HepG2 (cell line): Measurements from ENCODE around the gene TTLL12. TPM values are rescaled to one million over a fixed set of nuclear protein-coding genes. Genes with fewer than 3 reads are reported as not detected.

ENCODE experiments used
- ATAC-seq: fragments of 200-7000 bp; cut with Tn5 transposase; 3 replicates; pipeline ENCODE4 v1.9.1; 2020; ENCODE audit warnings: mild to moderate bottlenecking, moderate library complexity
- BruUV-seq: library from RNA; stranded (reverse); fragments of 400-500 nt; replicated peaks from 2 replicates; lab custom pipeline; 2021; lab: Mats Ljungman, UMichigan
- CTCF ChIA-PET: fragments of 300-600 bp; formaldehyde crosslinking; extraction: SDS; loops from one replicate; lab custom pipeline; 2021; ENCODE audit warnings: low total read pairs, inconsistent platforms, low intra/inter-chr PET ratio; lab: Yijun Ruan, JAX
- POLR2A ChIA-PET: fragments of 350-600 bp; sonication (Branson Sonifier 250); formaldehyde crosslinking; loops from one replicate; lab custom pipeline; 2020; ENCODE audit warnings: antibody characterized with exemption, inconsistent platforms; lab: Yijun Ruan, JAX
- DNase-seq: peaks from one replicate; pipeline ENCODE4 v3.0.0-alpha.2; 2015; ENCODE audit warnings: low spot score
- FAIRE-seq: peaks from 3 replicates; lab custom pipeline; 2011; peaks lifted over from hg19 to GRCh38; lab: Jason Lieb, UNC
- H2AFZ ChIP-seq: one replicate; pipeline ENCODE4 v1.6.1; 2011; ENCODE audit warnings: low read length, inconsistent platforms
- H3K27ac ChIP-seq: fragments of 300-600 bp; 3 replicates; pipeline ENCODE4 v1.8.0; 2011; ENCODE audit warnings: mixed run types, mild to moderate bottlenecking, mixed read lengths, low read length, inconsistent platforms; ENCODE audit not compliant: insufficient read depth; ENCODE audit errors: extremely low read length
- H3K27me3 ChIP-seq, 2 experiments: fragments of 200-600 bp in 1 of 2; 2 replicates in 1 of 2; 3 replicates in 1 of 2; pipeline versions ENCODE4 v1.6.0 to v1.8.0; 2011; ENCODE audit warnings: low read length in 2 of 2, mild to moderate bottlenecking in 2 of 2, moderate library complexity in 2 of 2, inconsistent platforms in 1 of 2; ENCODE audit not compliant: insufficient read depth in 2 of 2, control insufficient read depth in 1 of 2
- H3K36me3 ChIP-seq, 2 experiments: fragments of 200-600 bp in 1 of 2; replicated peaks in 1 of 2; 2 replicates in 1 of 2; 3 replicates in 1 of 2; pipeline versions ENCODE4 v1.5.1 to v1.8.0; 2011; ENCODE audit warnings: low read length in 2 of 2, inconsistent platforms in 1 of 2; ENCODE audit not compliant: insufficient read depth in 2 of 2, control insufficient read depth in 1 of 2
- H3K4me1 ChIP-seq: 2 replicates; pipeline ENCODE4 v1.5.1; 2012; ENCODE audit warnings: low read length, inconsistent platforms; ENCODE audit not compliant: insufficient read depth
- H3K4me2 ChIP-seq: 2 replicates; pipeline ENCODE4 v1.6.0; 2011; ENCODE audit warnings: low read depth, low read length, inconsistent platforms
- H3K4me3 ChIP-seq, 3 experiments: fragments of 200-600 bp in 1 of 3; sonication (generic), shearing (Covaris generic) in 1 of 3; replicated peaks in 1 of 3; 2 replicates each; pipeline ENCODE4 v1.5.1; 2011 to 2016; ENCODE audit warnings: low read length in 3 of 3, inconsistent platforms in 2 of 3, low read depth in 2 of 3, mild to moderate bottlenecking in 2 of 3, control low read depth in 1 of 3, mixed read lengths in 1 of 3; ENCODE audit not compliant: insufficient read depth in 1 of 3
- H3K79me2 ChIP-seq: one replicate; pipeline ENCODE4 v1.6.1; 2011; ENCODE audit warnings: low read length, inconsistent platforms; ENCODE audit not compliant: insufficient read depth
- H3K9ac ChIP-seq: 2 replicates; pipeline ENCODE4 v1.6.0; 2011; ENCODE audit warnings: mild to moderate bottlenecking, low read depth, low read length, inconsistent platforms; ENCODE audit not compliant: insufficient read depth
- H3K9me3 ChIP-seq: 2 replicates; pipeline ENCODE4 v1.5.1; 2012; ENCODE audit warnings: mild to moderate bottlenecking, low read length
- H4K20me1 ChIP-seq: 2 replicates; pipeline ENCODE4 v1.6.0; 2011; ENCODE audit warnings: inconsistent platforms, mild to moderate bottlenecking, low read length, moderate library complexity; ENCODE audit not compliant: insufficient read depth
- SSRP1 ChIP-seq: IDR thresholded peaks from 2 replicates; pipeline ENCODE4 v1.6.1; 2016; ENCODE audit warnings: control low read depth
- ZFP1 ChIP-seq: IDR thresholded peaks from 2 replicates; pipeline ENCODE4 v1.6.1; 2016
- ZNF75D ChIP-seq: sonication (generic); formaldehyde crosslinking; IDR thresholded peaks from 2 replicates; pipeline ENCODE4 v1.8.1; 2023; ENCODE audit warnings: missing genetic modification reagents, mild to moderate bottlenecking, borderline replicate concordance
- WGBS: methylation state at CpG from one replicate; pipeline ENCODE4 v1.1.6; 2017; ENCODE audit warnings: low lambda C conversion rate; 5-methylcytosine and 5-hydroxymethylcytosine counted together
- in situ Hi-C: cut with HindIII; loops from 2 replicates; pipeline ENCODE4 v1.10.0; 2017; ENCODE audit warnings: low pct_unique_long_range_greater_than_20kb; ENCODE audit not compliant: extremely low pct_ligation_motif_present
- intact Hi-C: fragments of 100-400 bp; cut with micrococcal nuclease; formaldehyde crosslinking; loops from one replicate; pipeline ENCODE4 v1.10.0; 2022; ENCODE audit not compliant: unreplicated experiment
- polyA plus RNA-seq, 8 experiments: library from polyadenylated mRNA; depleted of rRNA in 3 of 8; stranded (reverse) in 7 of 8; unstranded in 1 of 8; fragments of >200 nt; fragmentation: Illumina TruSeq in 4 of 8; extraction: Trizol in 4 of 8; gene quantifications; 2 replicates each; pipeline versions ENCODE4 v1.2.1 to v1.2.3, GENCODE V29; 2011 to 2016; ENCODE audit warnings: low read depth in 4 of 8, missing spikeins in 1 of 8, mixed read lengths in 1 of 8; ENCODE audit not compliant: insufficient read depth in 1 of 8
- total RNA-seq, 5 experiments: library from RNA; depleted of rRNA; stranded (reverse); fragments of >200 nt; fragmentation: Illumina TruSeq; extraction: Trizol; gene quantifications; 2 replicates each; pipeline ENCODE4 v1.2.3, GENCODE V29; 2016; ENCODE audit warnings: low read depth in 1 of 5
- TF ChIP-seq, protein P1 (sequence below): sonication (generic); formaldehyde crosslinking; conservative IDR thresholded peaks from 2 replicates; pipeline ENCODE4 v1.5.0; 2020; ENCODE audit warnings: missing genetic modification reagents
- TF ChIP-seq, protein P2 (sequence below): sonication (generic); formaldehyde crosslinking; IDR thresholded peaks from 2 replicates; pipeline ENCODE4 v1.4.0; 2020; ENCODE audit warnings: missing genetic modification reagents

The TTLL12 gene
- total and polyA plus RNA-seq, 2 of the 13 experiments (the other 11 are each of a cell fraction or from before 2014, with no cell fraction given) = 11.9 to 38.1 TPM

DNA sequence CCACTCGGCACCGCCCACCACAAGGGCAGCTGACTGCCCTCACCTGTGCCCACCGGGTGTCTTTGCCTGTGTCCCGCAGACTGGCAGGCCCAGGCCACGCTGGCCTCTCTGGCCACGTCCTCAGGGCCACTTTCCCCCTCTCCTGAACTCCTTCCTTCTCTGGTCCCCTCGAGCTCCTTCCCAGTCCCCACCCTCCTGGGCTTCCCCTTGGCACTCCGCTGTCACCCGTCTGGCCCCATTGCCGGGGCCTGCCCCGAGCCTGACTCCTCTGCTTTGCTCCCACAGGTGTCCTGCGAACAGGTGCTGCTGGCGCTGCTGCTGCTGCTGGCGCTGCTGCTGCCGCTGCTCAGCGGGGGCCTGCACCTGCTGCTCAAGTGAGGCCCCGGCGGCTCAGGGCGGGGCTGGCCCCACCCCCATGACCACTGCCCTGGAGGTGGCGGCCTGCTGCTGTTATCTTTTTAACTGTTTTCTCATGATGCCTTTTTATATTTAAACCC lies 58.0 kb downstream of the TTLL12 start:
- H3K4me3 ChIP-seq = no peak overlapping the region

DNA sequence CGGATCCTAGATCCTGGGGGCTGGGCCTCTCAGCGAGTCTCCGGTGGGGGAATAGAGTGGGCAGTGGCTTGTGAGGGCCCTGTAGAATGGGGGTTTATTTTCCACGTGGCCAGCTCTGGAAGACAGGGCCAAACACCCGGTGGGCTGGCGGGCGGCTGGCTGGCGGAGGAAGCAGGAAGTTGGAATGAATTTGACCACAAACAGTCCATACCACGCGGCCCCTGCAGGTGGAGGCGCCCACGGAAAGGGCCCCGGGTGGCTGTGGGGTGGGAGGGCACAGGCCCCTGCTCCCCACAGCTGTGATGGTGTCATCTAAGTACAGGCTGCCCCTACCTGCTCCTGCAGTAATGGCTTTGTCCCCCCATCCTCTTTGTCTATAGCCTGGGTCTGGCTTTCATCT lies 58.8 kb downstream of the TTLL12 start:
- no TSS peak for BruUV-seq
- POLR2A ChIA-PET = interaction anchor here (0.8 kb wide), 1 partner anchor 24 kb away, joined by 3 read pairs; no protein-coding TSS in a partner anchor
- Histone ChIP-seq H3K4me2 (no peak overlapping the region), H3K27me3 (no peaks in the 10 kb centered on the region), H3K9ac (no peak overlapping the region), H3K4me3 (no peak overlapping the region), H2AFZ (no peak overlapping the region), H3K27ac (no peak overlapping the region), H4K20me1 (no peaks in the 10 kb centered on the region), H3K36me3 (peaks cover 0 to 11% of the 10 kb centered on the region in 2 experiments; a peak in 3 of 5 replicates)
- no peak for DNase-seq
- intact Hi-C loops = loop anchor here (5.0 kb wide), 1 partner anchor 36 kb away; no protein-coding TSS in a partner anchor
- in situ Hi-C loops = no loop called here
- ATAC-seq = no peak
- WGBS = 91% methylated on average over 8 of the region's 13 CpGs
- TF ChIP-seq, protein P1, sequence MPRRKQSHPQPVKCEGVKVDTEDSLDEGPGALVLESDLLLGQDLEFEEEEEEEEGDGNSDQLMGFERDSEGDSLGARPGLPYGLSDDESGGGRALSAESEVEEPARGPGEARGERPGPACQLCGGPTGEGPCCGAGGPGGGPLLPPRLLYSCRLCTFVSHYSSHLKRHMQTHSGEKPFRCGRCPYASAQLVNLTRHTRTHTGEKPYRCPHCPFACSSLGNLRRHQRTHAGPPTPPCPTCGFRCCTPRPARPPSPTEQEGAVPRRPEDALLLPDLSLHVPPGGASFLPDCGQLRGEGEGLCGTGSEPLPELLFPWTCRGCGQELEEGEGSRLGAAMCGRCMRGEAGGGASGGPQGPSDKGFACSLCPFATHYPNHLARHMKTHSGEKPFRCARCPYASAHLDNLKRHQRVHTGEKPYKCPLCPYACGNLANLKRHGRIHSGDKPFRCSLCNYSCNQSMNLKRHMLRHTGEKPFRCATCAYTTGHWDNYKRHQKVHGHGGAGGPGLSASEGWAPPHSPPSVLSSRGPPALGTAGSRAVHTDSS (CRISPR knock-in tag) = no peak
- no peak for TF ChIP-seq ZFP1 (CRISPR knock-in tag)
- TF ChIP-seq, protein P2, sequence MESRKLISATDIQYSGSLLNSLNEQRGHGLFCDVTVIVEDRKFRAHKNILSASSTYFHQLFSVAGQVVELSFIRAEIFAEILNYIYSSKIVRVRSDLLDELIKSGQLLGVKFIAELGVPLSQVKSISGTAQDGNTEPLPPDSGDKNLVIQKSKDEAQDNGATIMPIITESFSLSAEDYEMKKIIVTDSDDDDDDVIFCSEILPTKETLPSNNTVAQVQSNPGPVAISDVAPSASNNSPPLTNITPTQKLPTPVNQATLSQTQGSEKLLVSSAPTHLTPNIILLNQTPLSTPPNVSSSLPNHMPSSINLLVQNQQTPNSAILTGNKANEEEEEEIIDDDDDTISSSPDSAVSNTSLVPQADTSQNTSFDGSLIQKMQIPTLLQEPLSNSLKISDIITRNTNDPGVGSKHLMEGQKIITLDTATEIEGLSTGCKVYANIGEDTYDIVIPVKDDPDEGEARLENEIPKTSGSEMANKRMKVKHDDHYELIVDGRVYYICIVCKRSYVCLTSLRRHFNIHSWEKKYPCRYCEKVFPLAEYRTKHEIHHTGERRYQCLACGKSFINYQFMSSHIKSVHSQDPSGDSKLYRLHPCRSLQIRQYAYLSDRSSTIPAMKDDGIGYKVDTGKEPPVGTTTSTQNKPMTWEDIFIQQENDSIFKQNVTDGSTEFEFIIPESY = peak; percentile 26; the same call in 1 of the 2 replicates
- TF ChIP-seq, all 625 proteins: peak for 1
- Histone ChIP-seq H3K79me2 (no peaks in the 10 kb centered on the region), H3K9me3 (no peaks in the 10 kb centered on the region), H3K4me1 (peaks cover 31% of the 10 kb centered on the region)
- CTCF ChIA-PET = no interaction called here
- FAIRE-seq = no peak

More for the DNA sequence above, 58.0 kb downstream of the TTLL12 start:
- TF ChIP-seq, protein P2 = peak; percentile 95
- TF ChIP-seq SSRP1 (CRISPR knock-in tag) = no peak
- TF ChIP-seq ZNF75D = no peak
- Histone ChIP-seq H3K9ac (no peak overlapping the region), H4K20me1 (no peaks in the 10 kb centered on the region), H3K79me2 (no peaks in the 10 kb centered on the region), H3K4me2 (no peak overlapping the region), H3K27me3 (no peaks in the 10 kb centered on the region), H3K27ac (no peak overlapping the region), H3K9me3 (no peaks in the 10 kb centered on the region), H2AFZ (no peak overlapping the region), H3K36me3 (peaks cover 0 to 16% of the 10 kb centered on the region in 2 experiments; a peak in 3 of 5 replicates), H3K4me1 (peaks cover 31% of the 10 kb centered on the region)
- no TSS peak for BruUV-seq
- intact Hi-C loops (loop anchor here (5.0 kb wide), 1 partner anchor 37 kb away; no protein-coding TSS in a partner anchor), in situ Hi-C loops (no loop called here)
- 76% methylated on average over 17 of the region's 20 CpGs for WGBS
- ChIA-PET CTCF (no interaction called here), POLR2A (no interaction called here)
- ATAC-seq (no peak), DNase-seq (no peak), FAIRE-seq (no peak)
